HG02798 (cell line): Measurements from ENCODE around the gene CSNK2B.
"Not testable (repeated sequence)": the region's sequence is repeated elsewhere in the genome, so short reads cannot be mapped to it uniquely, and the experiment has no call there.

Experiments
- ATAC-seq: cut with Tn5 transposase; IDR thresholded peaks from one replicate; pipeline ENCODE4 v1.9.1; 2021; ENCODE audit warnings: mild to moderate bottlenecking; ENCODE audit not compliant: unreplicated experiment, poor library complexity

Gene CSNK2B

DNA sequence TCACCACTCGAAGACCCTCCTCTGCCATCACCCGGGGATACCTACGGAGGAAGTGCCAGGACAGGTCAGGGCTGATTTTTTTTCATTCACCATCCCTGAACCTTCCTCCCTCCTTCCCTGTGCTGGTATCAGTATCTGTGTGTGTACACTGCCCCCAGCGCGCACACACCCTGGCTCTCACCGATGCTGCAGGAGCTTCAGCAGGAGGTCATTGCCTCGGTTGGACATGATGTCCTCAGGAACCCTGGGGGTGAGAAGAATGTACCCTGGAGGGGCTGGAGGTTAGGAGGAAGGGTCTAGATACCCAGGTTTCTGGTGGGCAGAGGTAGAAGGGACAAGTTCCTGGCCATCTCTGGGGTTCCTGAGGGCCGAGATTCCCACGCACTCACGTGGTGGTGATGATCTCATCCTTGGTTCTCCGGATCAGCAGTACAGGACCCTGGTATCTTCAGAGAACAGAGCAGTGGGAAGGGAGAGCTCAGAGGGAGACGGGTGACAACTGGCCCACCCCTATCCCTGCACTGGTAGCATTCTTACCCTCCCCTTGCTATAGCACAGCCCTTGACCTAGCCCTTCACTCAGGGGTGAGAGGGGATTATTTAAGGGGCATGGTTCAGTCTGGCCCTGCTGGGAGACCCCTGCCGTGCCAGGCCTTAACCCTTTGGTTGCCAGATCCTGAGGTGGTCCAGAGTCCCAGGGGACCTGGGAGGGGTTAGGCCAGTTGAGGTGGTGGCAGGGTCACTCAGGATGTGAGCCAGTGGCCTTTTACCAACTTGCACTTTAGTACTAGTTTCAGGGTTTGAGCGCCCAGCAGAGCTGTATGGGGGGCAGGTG lies 22.2 kb downstream of the CSNK2B start:
- ATAC-seq = no peak

GRCh38 chr6:31689249-31690110 lies 23.6 kb downstream of the CSNK2B start:
- no peak for ATAC-seq

GRCh38 chr6:31690231-31691077 lies 24.6 kb downstream of the CSNK2B start:
- ATAC-seq = no peak

DNA sequence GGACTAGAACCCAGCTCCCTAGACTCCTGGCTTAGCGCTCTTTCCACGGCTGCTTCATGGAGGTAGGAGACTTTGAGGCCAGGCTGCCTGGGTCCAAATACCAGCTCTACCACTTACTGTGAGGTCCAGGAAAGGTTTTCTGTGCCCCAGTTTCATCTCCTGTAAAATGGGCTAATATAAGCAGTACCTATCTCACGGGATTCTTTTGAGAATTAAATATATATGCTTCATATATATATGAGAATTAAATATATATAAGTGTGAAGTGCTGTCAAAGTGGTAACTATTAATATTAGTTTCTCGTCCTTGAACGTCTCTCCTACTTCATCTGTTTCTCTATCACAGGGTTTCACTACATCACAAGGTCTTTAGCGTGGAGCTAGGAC lies 25.2 kb downstream of the CSNK2B start:
- no peak for ATAC-seq

GRCh38 chr6:31691564-31692108 lies 25.8 kb downstream of the CSNK2B start:
- ATAC-seq = no peak

GRCh38 chr6:31692353-31692752 lies 26.5 kb downstream of the CSNK2B start:
- no peak for ATAC-seq

- ATAC-seq = no peak
Measured at GRCh38 chr6:31692886-31693285, 27.0 kb downstream of the CSNK2B start.

GRCh38 chr6:31693535-31693934 lies 27.7 kb downstream of the CSNK2B start:
- ATAC-seq = no peak

GRCh38 chr6:31697555-31697954 lies 31.7 kb downstream of the CSNK2B start:
- ATAC-seq = no peak

- ATAC-seq = no peak
Measured at GRCh38 chr6:31700740-31701401, 35.0 kb downstream of the CSNK2B start.

DNA sequence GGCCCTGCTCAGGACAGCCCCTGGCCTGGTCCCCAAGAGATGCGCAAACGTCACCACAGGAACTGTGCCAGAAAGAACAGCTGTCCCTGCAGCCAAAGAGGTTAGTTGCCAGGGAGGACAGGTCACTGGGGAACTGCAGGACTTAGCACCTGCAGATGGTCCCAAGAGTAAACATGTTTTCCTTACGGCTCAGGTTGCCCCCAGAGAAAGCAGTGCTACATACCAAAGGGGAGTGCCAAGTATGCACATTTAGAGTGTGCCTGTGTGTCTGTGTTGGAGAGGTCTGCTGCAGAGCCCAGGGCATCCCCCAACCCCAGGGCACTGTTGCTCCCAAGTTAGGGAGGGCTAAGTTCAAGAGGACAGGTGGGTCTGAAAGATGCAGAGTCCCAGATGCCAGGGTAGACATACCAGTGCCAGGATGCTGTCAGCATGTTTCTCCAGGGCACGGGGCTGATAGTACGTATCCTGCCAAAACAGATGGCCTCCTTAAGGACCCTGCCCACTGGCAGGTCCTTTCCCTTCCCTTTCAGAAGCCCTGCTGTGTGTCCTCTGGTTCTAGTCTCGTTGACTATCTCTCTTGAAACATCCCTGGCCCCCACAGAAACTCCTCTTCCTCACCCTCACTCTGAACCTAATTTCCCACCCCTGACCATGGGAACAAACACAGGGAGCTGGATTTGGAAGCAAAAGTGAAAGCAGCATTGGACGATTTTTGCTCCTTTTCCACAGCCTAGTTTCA lies 36.0 kb downstream of the CSNK2B start:
- ATAC-seq = no peak

- ATAC-seq = no peak
Measured at GRCh38 chr6:31702405-31702818, 36.5 kb downstream of the CSNK2B start.

GRCh38 chr6:31702819-31703716 lies 37.2 kb downstream of the CSNK2B start, which contains the start of gene ABHD16A:
Gene ABHD16A (minus strand): TSS chr6:31703324. CDS start chr6:31703281, 43 bp downstream.
- peak; percentile 93 for ATAC-seq

GRCh38 chr6:31705931-31706330 lies 40.1 kb downstream of the CSNK2B start:
- ATAC-seq = no peak

DNA sequence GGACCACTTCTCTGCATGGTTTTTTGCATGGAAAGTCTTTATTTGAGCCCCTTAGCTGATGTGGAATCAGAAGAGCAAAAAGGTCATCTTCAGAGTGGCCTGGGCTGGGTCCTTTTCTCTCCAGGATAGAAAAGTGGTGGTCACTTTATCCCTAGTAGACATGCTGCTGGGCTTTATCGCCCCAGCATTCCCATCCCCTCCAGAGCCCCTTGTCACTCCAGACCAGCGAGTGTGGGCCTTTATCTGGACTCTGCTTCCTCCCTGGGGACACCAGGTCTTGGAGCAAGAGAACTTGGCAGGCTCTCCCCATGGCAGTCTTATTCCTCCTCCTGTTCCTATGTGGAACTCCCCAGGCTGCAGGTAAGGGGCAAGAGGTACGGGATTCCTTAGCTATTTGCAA lies 40.7 kb downstream of the CSNK2B start, which contains the start of gene LY6G6F:
TSS of gene LY6G6F (plus strand) at position 268 of the 400 bp plus-strand sequence. CDS start at position 309, 41 bp downstream.
- no peak for ATAC-seq

- no peak for ATAC-seq
Measured at GRCh38 chr6:31707701-31708100, 41.8 kb downstream of the CSNK2B start.

DNA sequence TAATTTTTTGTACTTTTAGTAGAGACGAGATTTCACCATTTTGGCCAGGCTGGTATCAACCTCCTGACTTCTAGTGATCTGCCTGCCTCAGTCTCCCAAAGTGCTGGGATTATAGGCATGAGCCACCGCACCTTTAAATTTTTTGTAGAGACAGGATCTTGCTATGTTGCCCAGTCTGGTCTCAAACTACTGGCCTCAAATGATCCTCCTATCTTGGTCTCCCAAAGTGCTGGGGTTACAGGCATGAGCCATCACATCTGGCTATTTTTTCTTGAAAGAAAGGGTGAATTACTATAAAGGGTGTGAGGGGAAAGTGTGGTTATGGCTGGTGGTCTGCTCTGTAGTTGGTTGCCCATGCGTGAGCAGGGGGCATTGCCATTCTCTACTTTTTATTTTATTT lies 42.3 kb downstream of the CSNK2B start:
- ATAC-seq = no peak

- not testable (repeated sequence) for ATAC-seq
Measured at GRCh38 chr6:31709157-31709556, 43.3 kb downstream of the CSNK2B start.
